Testis (tissue), 3 donors: ENCODE results near the gene PGC. TPM values are rescaled to one million over a fixed set of nuclear protein-coding genes. Genes with fewer than 3 reads are reported as not detected.

ENCODE experiments used
- DNase-seq: peaks from one replicate; pipeline ENCODE4 v3.0.0-alpha.2; 2019
- H3K27ac ChIP-seq, 2 donors: fragments of 200-600 bp; sonication (generic); one replicate each; pipeline ENCODE4 v1.5.1; 2019
- H3K27me3 ChIP-seq: fragments of 200-600 bp; sonication (generic); one replicate; pipeline ENCODE4 v1.5.1; 2019
- H3K36me3 ChIP-seq: fragments of 200-600 bp; sonication (generic); one replicate; pipeline ENCODE4 v1.5.1; 2017; ENCODE audit warnings: low read depth; ENCODE audit errors: missing control alignments
- H3K4me1 ChIP-seq: fragments of 200-600 bp; sonication (generic); one replicate; pipeline ENCODE4 v1.5.1; 2019
- H3K4me3 ChIP-seq, 2 donors: fragments of 200-600 bp; sonication (generic); one replicate each; pipeline ENCODE4 v1.5.1; 2017 to 2019
- H3K9me3 ChIP-seq: fragments of 200-600 bp; sonication (generic); one replicate; pipeline ENCODE4 v1.5.1; 2017
- CTCF ChIP-seq, 3 experiments: fragments of 450-650 bp in 2 of 3; fragments of 200-600 bp in 1 of 3; sonication (generic) in 1 of 3; IDR thresholded peaks; one replicate each; pipeline ENCODE4 v1.5.1; 2016 to 2019; ENCODE audit warnings: antibody characterized with exemption in 3 of 3, mild to moderate bottlenecking in 2 of 3, moderate library complexity in 1 of 3
- POLR2A ChIP-seq: fragments of 450-650 bp; IDR thresholded peaks from one replicate; pipeline ENCODE4 v1.6.1; 2017; ENCODE audit warnings: antibody characterized with exemption, mild to moderate bottlenecking, moderate library complexity
- WGBS, 2 donors: methylation state at CpG; one replicate each; pipeline ENCODE4 v1.1.5; 2018; 5-methylcytosine and 5-hydroxymethylcytosine counted together
- intact Hi-C: fragments of 100-400 bp; cut with DNase I; formaldehyde crosslinking; loops from one replicate; pipeline ENCODE4 v1.15.1; 2023; ENCODE audit warnings: low total_unique reads
- polyA plus RNA-seq: library from polyadenylated mRNA; stranded (reverse); fragments of 350-450 nt; fragmentation: Illumina TruSeq; extraction: RNeasy Lipid Tissue Mini Kit (QIAGEN cat#74804); gene quantifications from one replicate; pipeline ENCODE4 v1.2.3, GENCODE V29; 2014; ENCODE audit warnings: low read depth, low replicate concordance; ENCODE audit not compliant: insufficient read depth
- total RNA-seq, 2 donors: library from RNA; depleted of rRNA; stranded (reverse); fragments of >200 nt; gene quantifications; one replicate each; pipeline ENCODE4 v1.2.3, GENCODE V29; 2016

PGC gene
- total and polyA plus RNA-seq, 3 donors from 2014 or later = 0.42 to 1.3 TPM; not detected in 1

- Histone ChIP-seq H3K36me3 (no peaks in the 10 kb centered on the region), H3K9me3 (no peaks in the 10 kb centered on the region), H3K4me3 (peak overlapping the region; percentile 90 to 96), H3K27me3 (no peaks in the 10 kb centered on the region), H3K4me1 (peaks cover 17% of the 10 kb centered on the region), H3K27ac (peak overlapping the region; percentile 57 to 94)
- 11 to 22% methylated on average over 12 to 28 of the region's 29 CpGs for WGBS, 2 donors
- TF ChIP-seq POLR2A (no peak), CTCF (IDR thresholded peaks at IDR 0.05) (no peak)
- peak; percentile 30 for DNase-seq
- intact Hi-C loops = loop anchor here (5.0 kb wide), 2 partner anchors 136 to 261 kb away; partner anchors contain the start of genes BYSL and MED20
Measured at GRCh38 chr6:41785689-41786450, 38.7 kb upstream of the PGC start.

GRCh38 chr6:41785254-41785653 is 38.1 kb upstream of the PGC start:
- H3K9me3 ChIP-seq = no peaks in the 10 kb centered on the region
- 77 to 88% methylated on average over 5 to 11 of the region's 11 CpGs for WGBS, 2 donors
- H3K27ac ChIP-seq = no peak overlapping the region

GRCh38 chr6:41784581-41785171 is 37.5 kb upstream of the PGC start:
- Histone ChIP-seq H3K36me3 (no peaks in the 10 kb centered on the region), H3K9me3 (no peaks in the 10 kb centered on the region), H3K4me3 (no peak overlapping the region), H3K4me1 (peaks cover 18% of the 10 kb centered on the region), H3K27ac (no peak overlapping the region), H3K27me3 (no peaks in the 10 kb centered on the region)
- WGBS, 2 donors = 83 to 84% methylated on average over 5 of the region's 5 CpGs
- TF ChIP-seq CTCF (IDR thresholded peaks at IDR 0.05) (no peak), POLR2A (no peak)
- intact Hi-C loops = loop anchor here (5.0 kb wide), 2 partner anchors 138 to 263 kb away; partner anchors contain the start of genes BYSL and MED20
- no peak for DNase-seq

More at GRCh38 chr6:41785254-41785653, 38.1 kb upstream of the PGC start:
- Histone ChIP-seq H3K4me3 (no peak overlapping the region), H3K4me1 (peaks cover 18% of the 10 kb centered on the region), H3K27me3 (no peaks in the 10 kb centered on the region), H3K36me3 (no peaks in the 10 kb centered on the region)
- intact Hi-C loops = loop anchor here (5.0 kb wide), 2 partner anchors 137 to 262 kb away; partner anchors contain the start of genes BYSL and MED20
- DNase-seq = no peak
- TF ChIP-seq CTCF (IDR thresholded peaks at IDR 0.05) = no peak
- TF ChIP-seq POLR2A = no peak

GRCh38 chr6:41783106-41783780 is 36.0 kb upstream of the PGC start:
- DNase-seq = no peak
- TF ChIP-seq CTCF (IDR thresholded peaks at IDR 0.05) = no peak
- no peak for TF ChIP-seq POLR2A
- Histone ChIP-seq H3K27ac (no peak overlapping the region), H3K4me3 (no peak overlapping the region), H3K27me3 (no peaks in the 10 kb centered on the region), H3K4me1 (peaks cover 26% of the 10 kb centered on the region), H3K36me3 (no peaks in the 10 kb centered on the region), H3K9me3 (no peaks in the 10 kb centered on the region)
- WGBS, 2 donors = 81 to 88% methylated on average over 6 of the region's 6 CpGs
- intact Hi-C loops = no loop called here
